Limb (tissue), 2 donors: Measurements from ENCODE around the gene CAMK4.

Source experiments
- DNase-seq, 2 donors: peaks; one replicate each; pipeline ENCODE4 v3.0.0-alpha.2; 2016; ENCODE audit errors: extremely low spot score in 2 of 2

The CAMK4 gene

DNA sequence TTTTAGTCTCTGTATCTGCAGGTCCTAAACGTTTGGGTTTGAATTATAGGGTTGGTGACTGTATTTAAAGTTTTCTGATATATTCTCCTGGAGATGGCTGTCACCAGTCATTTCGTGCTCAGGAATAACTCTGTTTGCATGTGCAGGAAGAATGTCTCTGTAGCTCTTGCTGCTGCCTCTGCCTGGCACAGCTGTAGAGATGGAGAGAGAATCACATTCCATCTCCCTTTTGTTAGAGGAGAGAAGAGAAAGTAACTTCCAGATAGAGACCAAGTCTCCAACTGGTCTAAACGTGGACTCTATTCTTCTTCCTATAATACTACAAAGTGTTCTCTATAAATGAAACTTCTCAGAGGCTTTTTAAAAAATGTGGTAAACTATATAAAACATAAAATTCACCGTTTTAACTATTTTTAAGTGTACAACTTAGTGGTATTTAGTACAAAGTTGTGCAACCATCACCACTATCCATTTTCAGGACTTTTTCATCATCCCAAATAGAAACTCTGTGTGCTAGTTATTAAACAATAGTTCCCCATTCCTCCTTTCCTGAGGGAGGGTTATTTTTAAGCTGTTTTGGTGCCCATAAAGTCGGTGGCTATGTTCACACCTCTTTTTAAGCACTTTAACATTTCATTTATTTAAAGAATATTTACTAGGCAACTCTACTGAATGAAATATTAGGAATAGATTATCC, 308.9 kb downstream of the CAMK4 start:
- DNase-seq: no peak

DNA sequence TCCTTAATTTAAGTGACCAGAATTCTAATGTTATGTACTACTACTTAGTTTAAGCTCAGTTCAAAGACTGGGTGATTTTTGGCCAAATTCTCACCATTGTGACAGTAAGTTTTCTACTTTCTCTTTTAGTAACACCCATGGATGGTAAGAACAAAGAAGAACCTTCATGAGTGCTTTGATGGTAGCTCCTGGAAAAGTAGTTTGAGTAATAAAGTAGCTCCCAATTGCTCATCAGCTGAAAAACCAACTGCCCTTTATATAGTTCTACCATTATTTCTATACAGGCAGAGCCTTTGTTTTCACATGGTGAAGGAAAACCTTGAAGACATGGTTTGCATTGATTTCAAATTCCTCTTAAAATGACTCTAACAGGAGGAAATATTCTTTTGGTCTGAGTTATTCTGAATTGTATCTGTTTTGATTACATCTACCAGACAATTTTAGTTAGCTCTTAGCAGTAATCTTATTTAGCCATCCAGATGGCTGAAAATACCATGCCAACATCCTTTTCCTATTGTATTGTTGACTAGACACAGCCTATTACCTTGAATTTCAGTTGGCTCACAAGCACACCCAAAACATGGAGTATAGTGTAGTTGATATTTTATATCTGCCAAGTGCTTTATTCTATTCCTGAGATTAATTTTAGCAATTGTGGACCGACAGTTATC, 311.8 kb downstream of the CAMK4 start:
- DNase-seq: no peak

DNA sequence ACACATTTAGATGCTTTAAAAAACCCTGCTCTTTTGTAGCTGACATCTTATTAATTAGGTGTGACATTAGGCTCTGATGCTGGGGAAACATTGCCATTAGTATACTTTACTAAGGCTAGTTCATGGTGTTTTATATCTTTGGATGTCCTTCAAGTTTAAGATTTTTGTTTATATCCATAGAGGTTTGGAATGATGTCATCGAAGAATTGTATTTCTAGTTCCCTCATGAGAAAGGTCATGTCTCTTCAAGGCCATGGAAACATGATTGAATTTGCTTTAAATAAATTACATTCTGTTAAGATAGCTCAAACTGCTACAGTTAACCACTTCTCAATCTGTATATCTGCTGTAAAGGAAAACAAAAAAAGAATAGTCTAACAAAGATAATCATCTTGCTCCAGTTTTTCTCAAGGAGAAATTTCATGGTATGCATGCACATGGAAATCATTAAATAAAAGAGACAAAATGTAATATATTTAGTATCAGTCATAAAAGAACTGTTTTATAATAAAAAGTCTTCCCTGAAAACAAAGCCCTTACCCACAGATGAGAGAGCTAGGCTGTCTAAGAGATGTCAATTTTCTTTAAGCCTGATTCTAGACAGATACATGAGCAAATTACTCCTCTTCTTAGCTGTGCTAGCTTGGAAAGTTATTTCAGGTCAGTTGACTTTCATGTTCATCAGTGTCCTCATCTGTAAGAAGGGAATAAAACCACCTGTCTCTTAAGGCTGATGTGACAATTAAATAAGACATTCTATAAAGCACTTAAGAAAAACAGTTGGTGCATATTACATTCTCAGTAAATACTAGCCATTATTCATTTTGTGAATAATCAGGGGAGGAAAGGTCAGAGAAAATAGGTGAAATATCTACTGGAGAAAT, 313.2 kb downstream of the CAMK4 start:
- peak in 1 of 2 donors; percentile 56 for DNase-seq
